ENCODE measurements around the gene C10orf120.

Gene C10orf120

DNA sequence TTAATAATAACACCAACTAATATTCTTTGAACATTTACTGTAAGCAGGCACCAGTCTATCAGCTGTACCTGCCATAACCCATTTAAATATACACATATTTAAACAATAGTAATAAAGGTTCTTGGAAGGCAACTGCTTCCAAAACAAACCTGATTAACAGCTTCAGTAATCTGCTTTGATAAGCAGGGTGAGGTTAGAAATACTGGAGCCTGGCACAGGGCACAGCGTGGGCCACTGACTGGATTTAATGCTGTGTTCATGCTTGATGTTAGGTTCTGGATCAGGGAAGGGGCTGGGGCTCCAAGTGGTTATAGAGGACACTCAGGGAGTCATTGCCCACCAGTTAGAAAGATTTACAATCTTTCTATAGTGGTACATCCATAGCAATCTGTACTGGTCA, 10.9 kb upstream of the C10orf120 start:
- Histone ChIP-seq H3K9me3 (ENCODE audit: control insufficient read depth, insufficient read depth, low read depth, low read length) (no peaks in the 10 kb centered on the region), H3K4me1 (ENCODE audit: control insufficient read depth, insufficient read depth, low read length) (no peaks in the 10 kb centered on the region), H3K27ac (ENCODE audit: extremely low read depth, low read depth, low read length) (no peak overlapping the region), H3K36me3 (ENCODE audit: control insufficient read depth in 2 of 2, insufficient read depth in 1 of 2, low read length in 2 of 2) (no peaks in the 10 kb centered on the region), H3K4me3 (ENCODE audit: low read depth, low read length) (no peak overlapping the region)
- POLR2A ChIA-PET = no interaction called here
- CTCF ChIA-PET = interaction anchor here (1.2 kb wide), 1 partner anchor 62 kb away, joined by 3 read pairs; no protein-coding TSS in a partner anchor
- TF ChIP-seq, protein P1, sequence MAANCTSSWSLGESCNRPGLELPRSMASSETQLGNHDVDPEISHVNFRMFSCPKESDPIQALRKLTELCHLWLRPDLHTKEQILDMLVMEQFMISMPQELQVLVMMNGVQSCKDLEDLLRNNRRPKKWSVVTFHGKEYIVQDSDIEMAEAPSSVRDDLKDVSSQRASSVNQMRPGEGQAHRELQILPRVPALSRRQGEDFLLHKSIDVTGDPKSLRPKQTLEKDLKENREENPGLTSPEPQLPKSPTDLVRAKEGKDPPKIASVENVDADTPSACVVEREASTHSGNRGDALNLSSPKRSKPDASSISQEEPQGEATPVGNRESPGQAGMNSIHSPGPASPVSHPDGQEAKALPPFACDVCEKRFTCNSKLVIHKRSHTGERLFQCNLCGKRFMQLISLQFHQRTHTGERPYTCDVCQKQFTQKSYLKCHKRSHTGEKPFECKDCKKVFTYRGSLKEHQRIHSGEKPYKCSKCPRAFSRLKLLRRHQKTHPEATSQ (tag by site-specific recombination; IDR thresholded peaks at IDR 0.05) = no peak
- TF ChIP-seq, protein P2, sequence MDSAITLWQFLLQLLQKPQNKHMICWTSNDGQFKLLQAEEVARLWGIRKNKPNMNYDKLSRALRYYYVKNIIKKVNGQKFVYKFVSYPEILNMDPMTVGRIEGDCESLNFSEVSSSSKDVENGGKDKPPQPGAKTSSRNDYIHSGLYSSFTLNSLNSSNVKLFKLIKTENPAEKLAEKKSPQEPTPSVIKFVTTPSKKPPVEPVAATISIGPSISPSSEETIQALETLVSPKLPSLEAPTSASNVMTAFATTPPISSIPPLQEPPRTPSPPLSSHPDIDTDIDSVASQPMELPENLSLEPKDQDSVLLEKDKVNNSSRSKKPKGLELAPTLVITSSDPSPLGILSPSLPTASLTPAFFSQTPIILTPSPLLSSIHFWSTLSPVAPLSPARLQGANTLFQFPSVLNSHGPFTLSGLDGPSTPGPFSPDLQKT (IDR thresholded peaks at IDR 0.05; ENCODE audit: borderline replicate concordance, low read depth, low read length) = no peak
- TF ChIP-seq ZFP37 (tag by site-specific recombination; IDR thresholded peaks at IDR 0.05) (no peak), ZNF473 (tag by site-specific recombination; IDR thresholded peaks at IDR 0.05) (no peak), HOXA7 (CRISPR knock-in tag; IDR thresholded peaks at IDR 0.05; ENCODE audit: borderline replicate concordance) (no peak), ZNF132 (tag by site-specific recombination; IDR thresholded peaks at IDR 0.05; ENCODE audit: borderline replicate concordance) (no peak), KLF1 (tag by site-specific recombination; IDR thresholded peaks at IDR 0.05) (no peak), ZNF292 (tag by site-specific recombination; IDR thresholded peaks at IDR 0.05; ENCODE audit: borderline replicate concordance, low read depth) (no peak), HOXD13 (CRISPR knock-in tag; IDR thresholded peaks at IDR 0.05; ENCODE audit: borderline replicate concordance) (no peak), ZNF530 (tag by site-specific recombination; IDR thresholded peaks at IDR 0.05; ENCODE audit: low read depth) (no peak), ZNF704 (tag by site-specific recombination; IDR thresholded peaks at IDR 0.05) (no peak), ZNF121 (tag by site-specific recombination; IDR thresholded peaks at IDR 0.05) (no peak), ZSCAN23 (tag by site-specific recombination; IDR thresholded peaks at IDR 0.05) (no peak)
- TF ChIP-seq, protein P3, sequence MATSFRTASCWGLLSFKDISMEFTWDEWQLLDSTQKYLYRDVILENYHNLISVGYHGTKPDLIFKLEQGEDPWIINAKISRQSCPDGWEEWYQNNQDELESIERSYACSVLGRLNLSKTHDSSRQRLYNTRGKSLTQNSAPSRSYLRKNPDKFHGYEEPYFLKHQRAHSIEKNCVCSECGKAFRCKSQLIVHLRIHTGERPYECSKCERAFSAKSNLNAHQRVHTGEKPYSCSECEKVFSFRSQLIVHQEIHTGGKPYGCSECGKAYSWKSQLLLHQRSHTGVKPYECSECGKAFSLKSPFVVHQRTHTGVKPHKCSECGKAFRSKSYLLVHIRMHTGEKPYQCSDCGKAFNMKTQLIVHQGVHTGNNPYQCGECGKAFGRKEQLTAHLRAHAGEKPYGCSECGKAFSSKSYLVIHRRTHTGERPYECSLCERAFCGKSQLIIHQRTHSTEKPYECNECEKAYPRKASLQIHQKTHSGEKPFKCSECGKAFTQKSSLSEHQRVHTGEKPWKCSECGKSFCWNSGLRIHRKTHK (tag by site-specific recombination; IDR thresholded peaks at IDR 0.05) = no peak

GRCh38 chr10:122709971-122710370, 10.3 kb upstream of the C10orf120 start:
- Histone ChIP-seq H3K27ac (ENCODE audit: extremely low read depth, low read depth, low read length) (no peak overlapping the region), H3K4me3 (ENCODE audit: low read depth, low read length) (no peak overlapping the region), H3K9me3 (ENCODE audit: control insufficient read depth, insufficient read depth, low read depth, low read length) (no peaks in the 10 kb centered on the region), H3K4me1 (ENCODE audit: control insufficient read depth, insufficient read depth, low read length) (no peaks in the 10 kb centered on the region), H3K36me3 (ENCODE audit: control insufficient read depth in 2 of 2, insufficient read depth in 1 of 2, low read length in 2 of 2) (no peaks in the 10 kb centered on the region)
- no peak for TF ChIP-seq BCL11A (tag by site-specific recombination; IDR thresholded peaks at IDR 0.05; ENCODE audit: low read depth)
- no peak for TF ChIP-seq SALL2 (tag by site-specific recombination; IDR thresholded peaks at IDR 0.05; ENCODE audit: borderline replicate concordance)
- no peak for TF ChIP-seq ZNF585B (tag by site-specific recombination; IDR thresholded peaks at IDR 0.05)
- no peak for TF ChIP-seq BCL11B (tag by site-specific recombination; IDR thresholded peaks at IDR 0.05; ENCODE audit: low read depth)
- ChIA-PET POLR2A (no interaction called here), CTCF (interaction anchor here (1.2 to 1.8 kb wide), 2 partner anchors 61 kb away, joined by 3 to 5 read pairs; no protein-coding TSS in a partner anchor)

Data from HEK293 (cell line).